Hematopoietic multipotent progenitor cell treated with erythropoietin and hydrocortisone succinate and interleukin-3 and kit ligand, for 4 days (in vitro differentiated cells): ENCODE results near the gene MDM2.
"Not testable (repeated sequence)": the region's sequence is repeated elsewhere in the genome, so short reads cannot be mapped to it uniquely, and the experiment has no call there.

Source experiments
- DNase-seq: peaks from one replicate; pipeline ENCODE4 v3.0.0-alpha.2; 2015

MDM2 gene

DNA sequence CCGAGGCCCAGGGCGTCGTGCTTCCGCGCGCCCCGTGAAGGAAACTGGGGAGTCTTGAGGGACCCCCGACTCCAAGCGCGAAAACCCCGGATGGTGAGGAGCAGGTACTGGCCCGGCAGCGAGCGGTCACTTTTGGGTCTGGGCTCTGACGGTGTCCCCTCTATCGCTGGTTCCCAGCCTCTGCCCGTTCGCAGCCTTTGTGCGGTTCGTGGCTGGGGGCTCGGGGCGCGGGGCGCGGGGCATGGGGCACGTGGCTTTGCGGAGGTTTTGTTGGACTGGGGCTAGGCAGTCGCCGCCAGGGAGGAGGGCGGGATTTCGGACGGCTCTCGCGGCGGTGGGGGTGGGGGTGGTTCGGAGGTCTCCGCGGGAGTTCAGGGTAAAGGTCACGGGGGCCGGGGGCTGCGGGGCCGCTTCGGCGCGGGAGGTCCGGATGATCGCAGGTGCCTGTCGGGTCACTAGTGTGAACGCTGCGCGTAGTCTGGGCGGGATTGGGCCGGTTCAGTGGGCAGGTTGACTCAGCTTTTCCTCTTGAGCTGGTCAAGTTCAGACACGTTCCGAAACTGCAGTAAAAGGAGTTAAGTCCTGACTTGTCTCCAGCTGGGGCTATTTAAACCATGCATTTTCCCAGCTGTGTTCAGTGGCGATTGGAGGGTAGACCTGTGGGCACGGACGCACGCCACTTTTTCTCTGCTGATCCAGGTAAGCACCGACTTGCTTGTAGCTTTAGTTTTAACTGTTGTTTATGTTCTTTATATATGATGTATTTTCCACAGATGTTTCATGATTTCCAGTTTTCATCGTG, 612 bp downstream of the MDM2 start:
- peak; percentile 88 for DNase-seq

DNA sequence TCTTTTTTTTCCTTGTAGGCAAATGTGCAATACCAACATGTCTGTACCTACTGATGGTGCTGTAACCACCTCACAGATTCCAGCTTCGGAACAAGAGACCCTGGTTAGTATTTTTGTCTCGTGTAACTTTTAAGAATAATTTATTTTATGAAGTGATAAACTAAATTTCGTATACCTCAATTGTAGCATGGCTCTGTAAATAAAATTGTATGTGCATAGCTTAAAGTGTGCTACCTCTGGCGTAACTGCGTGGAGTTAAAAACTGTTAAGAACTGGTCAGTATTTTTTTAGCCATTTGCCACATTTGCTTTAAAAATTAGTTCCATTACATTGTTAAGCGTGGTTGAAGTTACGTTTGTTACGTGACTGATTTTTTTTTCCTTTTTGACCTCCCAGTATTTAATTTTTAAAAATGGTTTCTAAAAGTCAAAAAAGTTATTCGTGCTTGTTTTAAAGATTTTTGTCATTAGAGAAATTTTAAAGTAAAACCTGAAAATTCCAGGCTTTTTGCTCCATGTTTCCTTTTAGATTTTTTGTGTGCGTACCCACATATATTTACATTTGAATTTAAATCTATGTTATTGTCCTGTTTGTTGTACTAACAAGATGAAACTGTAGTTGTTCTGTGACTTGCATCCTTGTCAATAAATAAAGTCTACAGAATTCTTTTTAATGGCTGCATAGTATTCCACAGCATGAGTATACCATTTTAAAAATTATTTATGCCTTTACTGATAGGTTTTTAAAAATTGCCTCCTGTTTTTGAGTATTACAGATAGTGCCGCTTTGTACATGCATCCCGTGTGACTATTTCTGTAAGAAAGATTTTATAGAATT, 1.4 kb downstream of the MDM2 start:
- DNase-seq = no peak

DNA sequence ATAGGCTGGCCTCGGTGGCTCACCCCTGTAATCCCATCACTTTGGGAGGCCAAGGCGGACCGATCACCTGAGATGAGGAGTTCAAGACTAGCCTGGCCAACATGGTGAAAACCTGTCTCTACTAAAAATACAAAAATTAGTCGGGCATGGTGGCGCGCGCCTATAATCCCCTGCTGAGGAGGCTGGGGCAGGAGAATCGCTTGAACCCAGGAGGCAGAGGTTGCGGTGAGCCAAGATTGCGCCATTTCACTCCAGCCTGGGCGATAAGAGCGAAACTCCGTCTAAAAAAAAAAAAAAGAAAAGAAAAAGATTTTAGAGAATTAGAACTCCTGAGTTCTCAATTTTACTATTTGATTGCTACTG, 2.0 kb downstream of the MDM2 start:
- not testable (repeated sequence) for DNase-seq

DNA sequence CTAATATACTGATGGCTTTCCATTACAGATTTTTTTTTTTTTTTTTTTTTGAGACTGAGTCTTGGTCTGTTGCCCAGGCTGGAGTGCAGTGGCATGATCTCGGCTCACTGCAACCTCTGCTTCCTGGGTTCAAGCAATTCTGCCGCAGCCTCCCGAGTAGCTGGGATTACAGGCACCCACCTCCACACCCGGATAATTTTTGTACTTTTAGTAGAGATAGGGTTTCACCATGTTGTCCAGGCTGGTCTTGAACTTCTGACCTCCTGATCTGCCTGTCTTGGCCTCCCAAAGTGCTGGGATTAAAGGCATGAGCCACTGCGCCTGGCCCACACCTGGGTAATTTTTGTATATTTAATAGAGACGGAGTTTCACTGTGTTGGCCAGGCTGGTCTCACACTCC, 3.6 kb downstream of the MDM2 start:
- not testable (repeated sequence) for DNase-seq

DNA sequence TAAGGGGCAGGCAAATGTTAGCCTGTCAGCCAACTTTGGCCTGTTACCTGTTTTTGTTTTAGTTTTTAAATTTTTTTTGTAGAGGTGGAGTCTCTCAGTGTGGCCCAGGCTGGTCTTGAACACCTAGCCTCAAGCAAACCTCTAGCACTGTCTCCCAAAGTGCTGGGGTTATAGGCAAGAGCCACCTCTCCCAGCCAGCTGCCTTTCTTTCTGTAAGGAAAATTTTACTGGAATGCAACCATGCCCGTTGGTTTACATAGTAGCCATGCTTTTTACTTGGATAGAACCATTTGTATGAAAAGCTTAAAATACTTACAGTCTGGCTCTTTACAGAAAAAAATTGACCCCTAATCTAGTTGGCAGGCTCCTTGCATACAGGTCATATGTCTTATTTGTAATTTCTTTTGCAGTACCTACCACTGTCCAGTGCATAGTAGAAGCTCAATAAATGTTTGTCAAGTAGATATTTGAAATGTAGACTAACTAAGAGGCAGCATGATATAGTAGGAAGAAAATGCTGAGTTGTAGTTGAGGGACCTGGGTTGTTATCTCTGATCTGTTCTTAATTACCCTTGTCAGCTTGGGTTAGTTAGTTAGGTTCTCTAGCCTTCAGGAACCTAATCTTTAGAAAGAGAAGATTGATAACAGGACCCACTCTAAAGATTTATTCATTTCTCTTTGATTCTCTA, 4.7 kb downstream of the MDM2 start:
- DNase-seq = peak; percentile 24

DNA sequence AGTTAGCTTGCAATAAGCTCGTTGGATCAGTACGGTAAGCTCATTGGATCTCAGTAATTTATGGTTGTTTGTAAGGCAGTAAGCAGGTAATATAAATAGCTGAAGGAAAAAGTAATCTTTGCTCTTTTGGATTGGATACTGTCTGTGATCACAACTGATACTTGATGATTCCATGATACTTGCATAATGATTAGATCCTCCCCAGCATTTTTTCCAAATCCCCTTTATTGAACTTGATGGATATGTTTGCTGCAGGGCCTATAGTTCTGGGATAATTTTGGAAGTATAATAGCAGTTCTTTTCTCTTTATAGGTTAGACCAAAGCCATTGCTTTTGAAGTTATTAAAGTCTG, 5.2 kb downstream of the MDM2 start:
- no peak for DNase-seq

DNA sequence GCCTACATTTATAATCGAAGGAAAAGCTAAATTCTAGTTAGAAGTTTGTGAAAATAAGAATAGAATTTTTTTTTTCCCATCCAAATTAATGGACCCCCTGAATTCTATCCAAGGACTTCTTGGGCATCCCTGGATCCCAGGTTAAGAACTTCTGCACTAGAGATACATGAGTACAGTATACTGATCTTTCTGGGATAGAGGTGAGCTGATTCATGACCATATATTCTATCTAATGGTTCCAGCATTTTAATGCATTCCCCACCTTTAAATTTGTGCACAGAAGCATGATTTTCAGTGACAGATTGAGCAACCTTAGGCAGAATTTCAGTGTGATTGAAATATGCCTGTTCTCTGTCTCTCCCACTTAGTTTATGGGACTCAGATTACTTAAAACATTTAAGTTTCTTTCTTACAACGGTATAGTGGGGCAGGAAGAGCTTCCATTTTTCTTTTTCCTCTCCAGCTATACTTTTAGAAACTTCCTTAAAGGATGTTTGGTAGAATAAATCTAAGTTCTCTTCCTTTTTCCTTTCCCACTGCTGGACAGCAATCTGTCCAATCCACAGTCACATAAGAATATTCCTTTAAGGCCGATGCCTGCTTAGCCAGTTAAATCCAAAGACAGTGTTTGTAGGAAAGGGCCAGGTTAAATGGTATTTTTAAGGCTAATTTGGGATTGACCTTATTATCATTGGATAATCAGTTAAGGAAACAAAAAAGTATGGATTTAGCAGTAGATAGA, 6.7 kb downstream of the MDM2 start:
- no peak for DNase-seq

DNA sequence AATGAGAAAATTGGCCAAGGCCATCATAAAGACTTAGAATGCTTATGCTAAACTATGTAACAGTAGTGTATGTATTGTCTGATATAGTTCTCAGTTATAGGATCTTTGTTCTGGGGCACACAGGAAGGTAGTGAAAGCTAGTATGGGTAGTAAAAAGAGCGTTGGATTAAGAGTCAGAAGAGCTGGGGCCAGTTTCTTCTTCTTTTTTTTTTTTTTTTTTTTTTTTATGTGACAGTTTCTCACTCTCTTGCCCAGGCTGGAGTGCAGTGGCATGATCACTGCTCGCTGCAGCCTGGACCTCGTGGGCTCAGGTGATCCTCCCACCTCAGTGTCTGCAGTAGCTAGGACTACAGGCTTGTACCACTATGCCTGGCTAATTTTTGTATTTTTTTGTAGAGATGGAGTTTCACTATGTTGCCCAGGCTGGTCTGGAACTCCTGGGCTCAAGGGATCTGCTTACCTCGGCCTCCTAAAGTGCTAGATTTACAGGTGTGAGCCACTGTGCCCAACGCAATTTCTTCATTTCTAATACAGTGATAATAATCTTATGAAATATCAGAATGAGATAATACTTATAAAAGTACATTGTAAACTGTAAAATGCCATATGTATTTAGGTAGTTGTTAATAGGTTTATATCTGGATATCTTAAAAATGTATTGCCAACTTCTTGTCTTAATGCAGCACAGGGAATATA, 7.4 kb downstream of the MDM2 start:
- DNase-seq = no peak

DNA sequence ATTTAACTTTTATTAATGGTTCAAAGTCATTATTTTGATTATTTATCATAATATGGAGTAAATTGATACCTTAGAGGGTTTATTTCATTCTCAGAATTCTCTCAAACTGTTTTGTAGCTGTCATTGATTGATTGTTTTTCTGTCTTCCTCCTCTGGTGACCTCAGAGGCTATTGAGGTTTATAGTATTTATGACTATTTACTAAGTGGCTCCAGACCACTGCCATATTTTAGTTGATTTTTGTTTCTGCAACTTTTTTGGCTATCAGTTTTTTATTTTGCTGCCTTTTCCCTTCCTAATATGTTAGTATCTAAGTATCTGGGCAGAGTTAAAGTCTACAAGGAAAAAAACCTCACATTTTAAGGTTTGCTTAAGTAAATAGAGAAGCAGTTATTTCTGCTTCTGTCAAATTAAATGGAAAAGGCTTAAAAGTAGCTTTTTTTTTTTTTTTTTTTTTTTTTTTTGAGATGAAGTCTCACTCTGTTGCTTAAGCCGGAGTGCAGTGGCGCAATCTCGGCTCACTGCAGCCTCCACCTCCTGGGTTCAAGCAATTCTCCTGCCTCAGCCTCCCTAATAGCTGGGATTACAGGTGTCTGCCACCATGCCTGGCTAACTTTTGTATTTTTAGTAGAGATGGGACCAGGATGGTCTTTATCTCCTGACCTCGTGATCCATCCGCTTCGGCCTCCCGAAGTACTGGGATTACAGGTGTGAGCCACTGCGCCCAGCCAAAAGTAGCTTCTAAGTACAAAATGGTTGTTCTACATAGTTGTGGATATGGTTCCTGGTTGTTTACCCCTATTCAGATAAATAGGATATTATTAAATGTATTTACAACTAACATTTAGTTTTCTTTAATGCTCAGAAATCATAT, 8.2 kb downstream of the MDM2 start:
- no peak for DNase-seq

DNA sequence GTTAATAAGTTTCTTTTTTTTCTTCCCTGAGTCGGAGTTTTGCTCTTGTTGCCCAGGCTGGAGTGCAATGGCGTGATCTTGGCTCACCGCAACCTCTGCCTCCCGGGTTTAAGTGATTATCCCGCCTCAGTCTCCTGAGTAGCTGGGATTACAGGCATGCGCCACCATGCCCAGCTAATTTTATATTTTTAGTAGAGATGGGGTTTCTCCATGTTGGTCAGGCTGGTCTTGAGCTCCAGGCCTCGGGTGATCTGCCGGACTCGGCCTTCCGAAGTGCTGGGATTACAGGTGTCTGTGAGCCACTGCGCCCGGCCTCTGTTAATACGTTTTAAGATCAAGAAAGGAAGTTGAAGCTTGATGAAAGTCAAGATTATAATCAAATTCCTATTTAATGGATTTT, 11.5 kb downstream of the MDM2 start:
- DNase-seq = not testable (repeated sequence)

DNA sequence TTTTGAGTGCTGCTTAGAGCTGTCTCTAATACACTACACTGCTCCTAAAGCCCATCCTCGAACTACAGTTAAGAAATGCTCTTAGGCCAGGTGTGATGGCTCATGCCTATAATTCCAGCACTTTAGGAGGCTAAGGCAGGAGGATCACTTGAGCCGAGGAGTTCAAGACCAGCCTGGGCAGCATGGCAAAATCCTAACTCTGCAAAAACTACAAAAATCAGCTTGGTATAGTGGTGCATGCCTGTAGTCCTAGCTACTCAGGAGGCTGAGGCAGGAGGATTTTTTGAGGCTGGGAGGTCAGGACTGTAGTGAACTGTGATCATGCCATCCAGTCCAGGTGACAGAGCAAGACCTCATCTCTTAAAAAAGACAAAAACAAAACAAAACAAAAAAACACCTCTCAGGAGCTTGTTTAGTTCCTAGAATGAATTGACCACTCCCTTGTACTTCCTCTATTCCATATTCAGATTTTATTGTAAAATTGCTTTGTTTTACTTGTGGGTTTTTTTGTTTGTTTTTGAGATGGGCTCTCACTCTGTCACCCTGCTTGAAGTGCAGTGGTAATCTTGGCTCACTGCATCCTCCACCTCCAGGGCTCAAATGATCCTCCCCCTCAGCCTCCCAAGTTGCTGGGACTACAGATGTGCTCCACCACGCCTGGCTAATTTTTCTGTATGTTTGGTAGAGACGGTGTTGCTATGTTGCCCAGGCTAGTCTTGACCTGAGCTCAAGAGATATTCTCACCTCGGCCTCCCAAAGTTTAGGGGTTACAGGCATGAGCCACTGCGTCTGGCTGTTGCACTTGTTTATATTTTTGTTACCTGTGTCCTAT, 13.6 kb downstream of the MDM2 start:
- no peak for DNase-seq

DNA sequence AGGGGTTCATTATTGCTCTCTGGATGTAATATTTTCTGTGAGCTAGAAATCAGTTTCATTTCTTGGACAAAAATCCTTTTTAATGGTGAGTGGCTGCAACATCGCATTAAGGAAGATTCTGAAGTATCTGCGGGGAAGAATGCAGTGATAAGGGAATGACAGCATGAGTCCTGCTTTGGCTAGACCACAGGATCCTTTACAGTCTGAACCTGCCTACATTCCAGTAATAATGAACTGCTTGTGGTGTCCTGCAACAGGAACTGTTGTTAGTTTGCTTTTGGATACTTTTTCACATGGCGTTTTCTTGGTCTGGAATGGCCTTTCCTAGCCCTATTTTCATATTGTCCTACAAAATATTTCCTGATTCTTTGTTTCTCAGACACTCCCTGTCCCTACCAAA, 15.7 kb downstream of the MDM2 start:
- DNase-seq = no peak

DNA sequence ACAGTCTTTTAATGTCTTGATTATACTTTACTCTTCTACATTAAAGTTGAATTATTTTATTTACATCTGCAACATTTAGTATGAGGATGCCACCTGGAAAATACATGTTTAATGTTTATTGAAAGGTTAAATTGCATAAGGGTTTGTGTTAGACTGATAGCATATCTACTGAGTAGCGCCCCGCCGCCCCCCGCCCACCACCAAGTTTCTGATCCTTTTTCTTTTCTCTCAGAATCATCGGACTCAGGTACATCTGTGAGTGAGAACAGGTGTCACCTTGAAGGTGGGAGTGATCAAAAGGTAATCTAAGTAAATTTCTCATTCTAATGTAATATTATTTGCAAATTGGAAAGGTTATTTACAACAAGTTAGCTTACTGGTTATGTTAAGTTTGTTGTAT, 16.2 kb downstream of the MDM2 start:
- DNase-seq = no peak

DNA sequence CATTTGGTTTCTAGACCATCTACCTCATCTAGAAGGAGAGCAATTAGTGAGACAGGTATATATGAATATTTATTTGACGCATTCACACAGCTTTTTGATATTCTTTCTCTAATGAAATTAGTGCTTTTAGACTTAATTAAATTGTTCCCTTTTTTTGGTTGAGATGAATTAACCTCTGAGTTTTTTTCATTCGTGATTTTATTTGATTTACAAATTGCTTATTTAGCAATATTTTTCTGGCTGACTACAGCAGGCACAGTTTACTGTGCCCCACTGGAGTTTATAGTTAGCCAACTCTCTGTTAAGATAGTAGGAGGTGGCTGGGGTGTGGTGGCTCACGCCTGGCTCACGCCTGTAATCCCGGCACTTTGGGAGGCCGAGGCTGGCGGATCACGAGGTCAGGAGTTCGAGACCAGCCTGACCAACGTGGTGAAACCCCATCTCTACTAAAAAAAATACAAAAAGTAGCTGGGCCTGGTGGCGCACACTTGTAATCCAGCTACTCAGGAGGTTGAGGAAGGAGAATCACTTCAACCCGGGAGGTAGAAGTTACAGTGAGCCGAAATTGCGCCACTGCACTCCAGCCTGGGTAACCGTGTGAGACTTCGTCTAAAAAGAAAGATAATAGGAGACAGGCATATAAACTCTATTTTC, 16.7 kb downstream of the MDM2 start:
- DNase-seq = no peak

DNA sequence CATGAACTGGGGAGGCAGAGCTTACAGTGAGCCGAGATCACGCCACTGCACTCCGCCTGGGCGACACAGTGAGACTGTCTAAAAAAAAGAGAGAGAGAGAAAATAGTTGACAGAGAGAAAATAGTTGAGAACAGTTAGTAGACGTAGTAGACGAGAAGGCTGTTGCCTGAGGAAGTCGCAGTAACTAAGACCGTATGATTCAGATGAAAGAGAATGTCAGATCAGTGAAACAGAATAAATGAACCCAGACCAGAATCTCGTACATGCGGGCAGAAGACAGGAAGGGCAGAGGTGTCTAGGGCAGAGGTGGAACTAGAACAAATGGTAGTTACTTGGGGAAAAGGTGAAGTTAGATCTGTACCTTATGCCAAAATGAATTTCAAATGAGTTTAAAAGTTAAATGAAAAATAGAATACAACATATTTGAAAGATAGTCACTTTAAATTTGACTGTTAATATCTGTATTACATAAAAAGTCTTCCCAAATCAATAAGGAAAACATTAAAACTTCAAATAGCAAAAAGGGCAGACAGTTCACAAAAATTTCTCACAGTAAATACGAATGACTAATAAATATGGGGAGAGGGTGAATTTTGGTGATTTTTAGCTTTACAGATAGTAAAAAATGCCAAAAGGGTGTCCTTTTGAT, 17.7 kb downstream of the MDM2 start:
- DNase-seq = no peak

DNA sequence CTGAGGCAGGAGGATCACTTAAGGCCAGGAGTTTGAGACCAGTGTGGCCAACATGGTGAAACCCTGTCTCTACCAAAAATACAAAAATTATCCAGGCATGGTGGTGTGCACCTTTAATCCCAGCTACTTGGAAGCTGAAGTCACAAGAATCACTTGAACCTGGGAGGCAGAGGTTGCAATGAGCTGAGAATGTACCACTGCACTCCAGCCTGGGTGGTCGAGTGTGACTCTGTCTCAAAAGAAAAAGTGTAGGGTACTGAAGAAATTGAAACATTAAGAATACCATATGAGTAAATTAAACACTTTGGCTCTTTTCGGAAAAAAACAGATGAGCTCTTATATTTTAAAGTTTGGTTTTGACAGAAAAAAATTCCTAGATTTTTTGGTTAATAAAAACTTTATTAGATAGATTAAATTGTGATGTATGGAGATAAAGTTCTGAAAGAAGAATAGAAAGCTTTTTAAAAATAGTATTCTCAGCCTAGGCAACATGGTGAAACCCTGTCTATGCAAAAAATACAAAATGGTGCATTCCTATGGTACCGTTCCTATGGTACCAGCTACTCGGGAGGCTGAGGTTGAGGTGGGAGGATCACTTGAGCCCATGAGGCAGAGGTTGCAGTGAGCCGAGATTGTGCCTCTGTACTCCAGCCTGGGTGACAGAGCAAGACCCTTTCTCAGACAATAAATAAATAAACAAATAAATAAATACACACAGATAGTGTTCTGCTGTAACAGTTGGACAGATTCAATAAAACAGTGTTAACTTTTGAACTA, 20.1 kb downstream of the MDM2 start:
- DNase-seq = no peak

DNA sequence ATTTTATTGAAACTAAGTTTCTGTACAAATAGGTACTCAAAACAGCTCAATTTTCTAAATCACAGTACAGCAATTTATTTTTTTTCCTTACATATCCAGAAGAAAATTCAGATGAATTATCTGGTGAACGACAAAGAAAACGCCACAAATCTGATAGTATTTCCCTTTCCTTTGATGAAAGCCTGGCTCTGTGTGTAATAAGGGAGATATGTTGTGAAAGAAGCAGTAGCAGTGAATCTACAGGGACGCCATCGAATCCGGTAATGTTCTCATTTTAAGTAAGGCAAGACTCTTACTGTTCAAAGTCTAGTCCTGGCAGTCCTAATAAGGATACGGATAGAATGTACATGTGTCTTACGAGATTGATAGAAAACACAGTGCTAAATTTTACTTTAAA, 20.7 kb downstream of the MDM2 start:
- DNase-seq = no peak

DNA sequence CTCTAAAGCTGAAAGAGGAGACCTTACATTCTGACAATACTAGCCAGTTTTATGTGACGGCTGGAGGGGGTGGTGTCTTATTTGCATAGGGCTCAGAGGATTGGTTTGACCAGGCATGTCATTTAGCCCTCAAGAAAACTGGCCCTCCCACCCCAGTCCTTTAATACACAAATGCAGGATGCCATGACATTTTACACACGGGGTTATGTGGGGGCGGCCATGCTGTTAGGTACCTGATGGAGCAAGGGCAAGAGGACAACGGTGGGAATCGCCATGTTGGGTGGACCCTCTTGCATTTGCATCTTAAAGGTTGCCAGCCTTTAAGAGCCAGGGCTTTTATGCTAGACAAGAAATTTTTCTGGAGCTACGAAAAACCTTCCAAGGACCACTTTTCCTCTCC, 23.3 kb downstream of the MDM2 start:
- no peak for DNase-seq
